Stromal cell of bone marrow (primary cell): ENCODE data around the gene SLC25A21.
A peak's percentile ranks its signal among the peaks of the same experiment; 100 is the strongest.
"Not testable (repeated sequence)": the region's sequence is repeated elsewhere in the genome, so short reads cannot be mapped to it uniquely, and the experiment has no call there.

ENCODE experiments used
- DNase-seq: peaks from one replicate; pipeline ENCODE4 v3.0.0-alpha.2; 2012; ENCODE audit warnings: low read depth

SLC25A21 gene

DNA sequence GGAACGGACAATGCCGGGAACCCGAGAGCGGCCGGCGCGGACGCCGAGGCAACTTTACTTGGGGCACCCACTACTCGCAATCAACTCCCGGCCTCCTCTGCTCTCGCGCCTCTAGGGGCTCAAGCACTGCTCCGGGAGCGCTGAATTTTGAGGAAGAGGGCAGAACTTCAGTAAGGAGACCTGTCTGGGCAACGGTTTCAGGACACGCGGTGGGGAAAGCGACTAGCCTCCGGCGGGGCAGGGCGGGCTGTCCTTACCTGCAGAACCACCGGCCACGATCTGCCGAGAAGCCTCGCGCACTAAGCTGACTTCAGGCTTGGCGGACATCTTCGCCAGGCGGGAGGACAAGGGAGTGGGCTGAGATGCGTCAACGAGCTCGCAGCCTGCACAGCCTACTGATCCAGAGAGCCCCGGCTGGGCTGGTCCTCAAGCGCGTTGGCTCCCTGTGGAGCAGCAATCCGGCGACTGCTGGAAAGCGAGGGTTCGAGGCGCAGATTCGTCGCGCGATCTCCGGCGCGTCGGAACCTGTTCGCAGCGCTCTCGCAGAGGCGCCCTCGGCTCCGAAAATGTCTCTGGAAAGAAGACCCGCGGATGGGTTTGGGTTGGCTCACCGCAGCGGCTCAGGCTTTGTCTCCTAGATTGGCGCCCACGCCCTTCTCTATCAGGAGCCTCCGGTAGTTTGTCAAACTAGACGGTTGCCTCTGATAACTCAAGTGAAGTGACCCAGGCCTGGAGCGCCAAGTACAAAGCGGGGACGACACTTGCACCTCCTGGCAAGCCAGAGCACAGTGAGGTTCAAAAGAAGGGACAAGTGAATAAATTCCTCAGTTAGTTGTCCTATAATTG is at the start of gene SLC25A21:
Gene SLC25A21 (minus strand): TSS at position 583 of the 846 bp plus-strand sequence.
- peak; percentile 52 for DNase-seq

DNA sequence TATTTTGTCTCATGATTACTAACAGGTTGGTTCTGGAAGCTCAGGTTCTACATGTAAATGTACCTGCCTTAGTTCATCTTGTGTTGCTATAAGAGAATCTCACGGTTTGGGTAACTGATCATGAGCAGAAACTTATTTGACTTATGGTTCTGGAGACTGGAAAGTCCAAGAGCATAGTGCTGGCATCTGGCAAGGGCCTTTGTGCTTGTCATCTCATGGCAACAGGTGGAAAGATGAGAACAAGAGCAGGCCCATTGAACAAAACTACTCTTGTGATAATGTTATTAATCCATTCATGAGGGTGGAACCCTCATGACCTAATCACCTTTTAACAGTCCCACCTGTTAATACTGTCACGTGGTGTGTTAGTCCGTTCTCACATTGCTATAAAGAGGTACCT is 48.7 kb upstream of the SLC25A21 start:
- no peak for DNase-seq

DNA sequence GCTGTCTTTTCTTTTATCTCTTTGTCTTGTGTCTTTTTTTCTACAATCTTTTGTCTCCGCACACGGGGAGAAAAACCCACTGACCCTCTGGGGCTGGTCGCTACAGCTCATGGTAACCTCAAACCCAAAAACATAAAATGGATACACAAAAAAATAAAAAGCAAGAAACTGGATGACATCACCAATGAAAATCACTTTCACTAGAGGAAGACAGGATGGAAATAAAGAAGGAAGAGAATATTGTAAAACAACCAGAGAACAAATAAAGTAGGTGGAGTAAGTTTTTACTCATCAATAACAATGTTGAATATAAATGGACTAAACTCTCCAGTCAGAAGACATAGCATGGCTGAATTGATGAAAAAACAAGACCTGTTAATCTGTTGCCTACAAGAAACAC is 42.9 kb upstream of the SLC25A21 start:
- DNase-seq = no peak

DNA sequence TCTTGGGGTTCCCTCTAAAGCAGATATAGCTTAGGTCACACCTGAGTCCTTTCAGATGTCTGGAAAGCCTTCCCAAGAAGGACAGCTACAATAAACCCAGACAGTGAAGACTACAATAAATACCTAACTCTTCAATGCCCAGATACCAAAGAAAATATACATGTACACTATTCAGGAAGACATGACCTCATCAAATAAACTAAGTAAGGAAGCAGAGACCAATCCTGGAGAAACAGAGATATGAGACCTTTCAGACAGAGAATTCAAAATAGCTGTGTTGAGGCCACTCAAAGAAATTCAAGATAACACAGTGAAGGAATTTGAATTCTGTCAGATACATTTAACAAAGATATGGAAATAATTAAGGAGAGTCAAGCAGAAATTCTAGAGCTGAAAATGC is 40.6 kb upstream of the SLC25A21 start:
- DNase-seq = no peak

DNA sequence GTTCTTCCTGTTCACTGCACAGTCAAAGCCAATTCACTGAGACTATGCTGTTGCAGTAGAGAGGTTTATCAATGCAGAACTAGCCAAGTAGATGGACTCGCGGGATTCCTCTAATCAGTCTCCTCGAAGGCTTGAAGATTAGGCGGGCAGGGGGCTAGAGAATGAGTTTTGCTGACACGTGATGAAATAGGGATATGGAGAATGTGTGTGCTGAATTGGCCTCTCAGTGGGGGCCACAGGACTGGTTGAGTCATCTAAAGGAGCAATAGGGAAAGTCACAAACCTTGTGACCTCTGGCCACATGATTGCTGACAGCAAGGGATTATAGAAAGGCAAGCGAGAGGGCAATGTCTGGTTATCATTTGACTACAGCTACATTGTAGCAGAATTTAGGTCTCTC is 38.0 kb upstream of the SLC25A21 start:
- no peak for DNase-seq

DNA sequence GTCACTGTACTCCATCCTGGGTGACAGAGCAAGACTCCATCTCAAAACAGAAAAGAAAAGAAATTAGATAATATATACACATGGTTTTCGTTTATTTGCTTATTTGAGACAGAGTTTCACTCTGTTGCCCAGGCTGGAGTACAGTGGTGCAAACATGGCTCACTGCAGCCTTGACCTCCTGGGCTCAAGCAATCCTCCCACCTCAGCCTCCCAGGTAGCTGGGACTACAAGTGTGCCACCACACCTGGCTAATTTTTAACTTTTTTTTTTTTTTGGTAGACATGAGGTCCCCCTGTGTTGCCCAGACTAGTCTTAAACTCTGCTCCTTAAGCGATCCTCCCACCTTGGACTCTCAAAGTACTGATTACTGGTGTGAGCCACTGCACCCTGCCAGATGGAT is 37.2 kb upstream of the SLC25A21 start:
- not testable (repeated sequence) for DNase-seq

DNA sequence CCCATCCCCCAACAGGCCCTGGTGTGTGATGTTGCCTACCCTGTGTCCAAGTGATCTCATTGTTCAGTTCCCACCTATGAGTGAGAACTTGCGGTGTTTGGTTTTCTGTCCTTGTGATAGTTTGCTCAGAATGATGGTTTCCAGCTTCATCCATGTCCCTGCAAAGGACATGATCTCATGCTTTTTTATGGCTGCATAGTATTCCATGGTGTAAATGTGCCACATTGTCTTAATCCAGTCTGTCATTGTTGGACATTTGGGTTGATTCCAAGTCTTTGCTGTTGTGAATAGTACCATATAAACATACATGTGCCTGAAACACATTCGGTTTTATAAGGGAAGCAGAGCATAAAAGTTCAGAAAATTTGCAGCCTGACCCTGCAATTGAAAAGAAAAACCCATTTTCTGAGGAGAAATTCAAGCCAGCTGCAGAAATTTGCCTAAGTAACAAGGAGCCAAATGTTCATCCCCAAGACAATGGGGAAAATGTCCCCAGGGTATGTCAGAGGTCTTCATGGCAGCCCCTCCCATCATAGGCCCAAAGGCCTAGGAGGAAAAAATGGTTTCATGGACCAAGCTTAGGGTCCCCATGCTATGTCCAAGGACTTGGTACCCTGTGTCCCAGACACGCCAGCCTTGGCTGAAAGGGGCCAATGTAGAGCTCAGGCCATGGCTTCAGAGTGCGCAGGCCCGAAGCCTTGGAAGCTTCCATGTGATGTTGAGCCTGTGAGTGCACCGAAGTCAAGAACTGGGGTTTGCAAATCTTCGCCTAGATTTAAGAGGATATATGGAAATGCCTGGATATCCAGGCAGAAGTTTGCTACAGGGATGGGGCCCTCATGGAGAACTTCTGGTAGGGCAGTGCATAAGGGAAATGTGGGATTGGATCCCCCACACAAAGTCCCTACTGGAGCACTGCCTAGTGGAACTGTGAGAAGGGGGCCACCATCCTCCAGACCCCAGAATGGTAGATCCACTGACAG is 33.5 kb upstream of the SLC25A21 start:
- DNase-seq = not testable (repeated sequence)

DNA sequence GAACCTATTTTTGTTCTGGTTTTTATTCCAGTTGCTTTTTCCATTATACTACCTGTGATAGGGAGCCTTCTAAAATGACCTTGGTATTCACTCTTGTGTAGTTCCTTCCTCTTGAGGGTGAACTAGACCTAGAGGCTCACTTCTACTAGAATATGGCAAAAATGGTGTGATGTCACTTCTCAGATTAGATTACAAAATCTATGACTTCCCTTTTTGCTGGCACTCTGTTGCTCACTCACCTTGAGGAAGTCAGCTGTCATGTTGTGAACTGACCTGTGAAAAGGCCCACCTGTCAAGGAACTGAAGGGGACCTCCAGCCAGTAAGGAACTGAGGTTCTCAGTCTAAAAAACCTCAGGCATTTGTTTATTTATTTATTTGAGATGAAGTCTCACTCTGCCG is 31.0 kb upstream of the SLC25A21 start:
- no peak for DNase-seq

DNA sequence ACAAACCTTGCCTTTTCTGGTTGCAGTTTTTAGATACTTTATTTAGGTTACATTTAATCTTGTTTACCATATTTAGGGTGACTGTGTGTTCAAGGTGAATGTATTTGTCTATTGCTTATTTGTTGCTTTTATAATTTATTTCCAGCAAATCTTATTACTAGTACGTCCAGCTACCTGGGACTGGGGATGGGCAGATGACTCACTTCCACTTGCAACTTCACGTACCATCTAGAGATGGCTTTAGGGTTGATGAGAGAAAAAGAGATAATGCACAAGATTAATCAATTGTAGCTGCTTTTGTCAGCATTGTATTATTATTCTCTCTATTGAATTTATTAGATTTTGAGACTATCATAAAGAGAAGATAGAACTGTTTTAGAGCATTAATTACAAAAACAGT is 30.4 kb upstream of the SLC25A21 start:
- DNase-seq = no peak

DNA sequence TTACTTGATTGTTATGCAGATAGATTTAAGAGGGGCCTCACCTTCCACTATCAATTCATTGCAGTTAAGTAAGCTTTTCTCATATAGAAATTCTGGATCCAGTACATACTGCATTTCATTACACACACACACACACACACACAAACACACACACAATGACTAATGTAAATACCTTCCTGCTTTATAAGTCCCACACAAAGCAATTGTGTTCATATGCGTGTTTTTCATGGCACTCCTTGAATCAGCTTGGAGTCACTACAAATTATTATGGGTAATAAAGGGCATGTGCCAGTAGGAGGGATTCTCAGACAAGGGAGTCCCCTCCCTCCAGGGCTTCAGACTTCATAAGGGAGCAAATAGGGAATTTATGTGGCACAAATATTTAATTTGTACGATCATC is 29.9 kb upstream of the SLC25A21 start:
- DNase-seq = no peak

DNA sequence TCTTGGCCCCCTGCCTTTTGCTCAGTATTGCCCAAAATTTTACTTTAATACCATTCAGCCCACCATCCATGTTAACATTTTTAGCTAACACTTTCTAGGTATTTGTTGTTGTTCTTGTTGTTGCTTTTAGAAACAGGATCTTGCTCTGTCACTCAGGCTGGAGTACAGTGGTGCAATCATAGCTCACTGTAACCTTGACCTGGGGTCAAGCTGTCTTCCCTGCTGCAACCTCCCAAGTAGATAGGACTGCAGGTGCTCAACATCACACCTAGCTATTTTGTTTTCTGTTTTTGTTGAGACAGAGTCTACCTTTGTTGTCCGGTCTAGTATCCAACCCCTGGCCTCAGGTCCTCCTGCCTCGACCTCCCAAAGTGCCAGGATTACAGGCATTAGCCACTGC is 29.3 kb upstream of the SLC25A21 start:
- no peak for DNase-seq

DNA sequence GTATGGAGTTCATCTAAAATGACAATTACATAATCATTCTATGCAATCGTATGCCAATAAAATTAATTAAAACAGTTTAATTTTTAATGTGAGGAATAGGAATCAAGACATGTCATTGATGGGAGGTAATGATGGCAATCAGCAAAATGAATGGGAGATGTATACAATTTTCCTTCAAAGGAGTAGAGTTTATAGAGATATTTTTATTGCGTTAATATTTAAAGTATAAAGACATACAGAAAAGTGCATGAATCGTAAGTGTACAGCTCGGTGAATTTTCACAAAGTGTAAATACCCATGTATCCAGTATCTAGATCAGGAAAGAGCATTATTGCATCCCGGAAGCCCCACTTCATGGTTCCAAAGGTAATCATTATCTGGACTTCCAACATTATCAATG is 26.5 kb upstream of the SLC25A21 start:
- no peak for DNase-seq

DNA sequence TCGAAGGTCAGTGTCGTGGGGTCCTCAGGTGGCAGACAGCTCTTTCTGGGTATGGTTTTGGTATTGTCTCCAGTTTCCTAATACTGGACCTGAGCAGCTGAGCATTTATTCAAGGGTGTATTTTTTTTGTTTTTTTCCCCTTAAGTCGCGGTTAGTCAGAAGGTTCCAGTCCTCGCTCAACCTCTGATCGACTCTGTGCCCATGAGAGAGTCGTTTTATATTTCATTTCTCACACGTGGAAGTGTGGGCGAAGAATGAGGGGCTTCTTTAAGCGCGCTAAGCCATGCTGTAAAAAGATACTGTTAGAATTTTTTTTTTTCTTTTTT is 25.8 kb upstream of the SLC25A21 start:
- DNase-seq = no peak

DNA sequence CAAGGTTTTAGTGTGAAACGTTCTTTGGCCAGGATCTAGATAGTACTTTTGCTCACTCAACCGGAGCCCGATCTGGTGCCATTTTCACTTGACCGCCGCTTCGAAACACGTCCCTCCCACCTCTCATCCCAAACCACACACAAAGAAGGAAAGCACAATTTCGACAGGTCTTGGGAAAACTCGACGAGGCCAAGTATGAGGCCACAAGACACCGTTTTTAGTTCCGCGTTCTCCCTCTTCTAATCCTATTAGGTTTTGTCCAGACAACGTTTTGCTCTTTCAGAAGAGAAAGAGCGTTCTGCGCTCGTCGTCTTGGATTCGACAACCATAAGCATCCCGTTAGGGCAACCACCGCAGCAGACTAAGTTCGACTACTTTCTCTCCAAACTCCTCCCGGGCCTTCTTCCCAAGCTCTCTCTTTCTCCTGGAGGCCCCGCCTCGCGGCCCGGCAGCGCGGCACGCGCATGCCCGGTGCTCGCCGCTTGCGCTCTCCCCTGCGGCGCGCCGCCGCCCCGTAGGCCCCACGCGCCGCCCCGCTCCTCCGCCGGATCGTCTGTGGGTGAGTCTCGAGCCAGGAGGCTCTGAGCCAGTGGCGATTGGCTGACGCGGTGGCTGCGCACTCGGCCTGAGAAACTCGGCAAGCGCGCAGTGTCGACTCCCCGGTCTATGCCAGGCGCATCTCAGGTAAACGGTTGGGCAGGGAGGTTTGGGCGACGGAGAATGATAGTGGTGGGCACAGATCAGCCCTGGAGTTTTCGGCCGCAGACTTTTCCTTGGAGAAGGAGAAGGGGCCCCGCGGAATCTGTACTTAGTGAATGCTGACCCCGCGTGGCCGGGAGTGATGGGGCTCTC is 25.2 kb upstream of the SLC25A21 start, which contains the start of gene MIPOL1:
Gene MIPOL1 (plus strand): TSS at position 517 of the 852 bp plus-strand sequence. CDS start 49,952 bp downstream, outside the sequence.
- DNase-seq = peak; percentile 78

DNA sequence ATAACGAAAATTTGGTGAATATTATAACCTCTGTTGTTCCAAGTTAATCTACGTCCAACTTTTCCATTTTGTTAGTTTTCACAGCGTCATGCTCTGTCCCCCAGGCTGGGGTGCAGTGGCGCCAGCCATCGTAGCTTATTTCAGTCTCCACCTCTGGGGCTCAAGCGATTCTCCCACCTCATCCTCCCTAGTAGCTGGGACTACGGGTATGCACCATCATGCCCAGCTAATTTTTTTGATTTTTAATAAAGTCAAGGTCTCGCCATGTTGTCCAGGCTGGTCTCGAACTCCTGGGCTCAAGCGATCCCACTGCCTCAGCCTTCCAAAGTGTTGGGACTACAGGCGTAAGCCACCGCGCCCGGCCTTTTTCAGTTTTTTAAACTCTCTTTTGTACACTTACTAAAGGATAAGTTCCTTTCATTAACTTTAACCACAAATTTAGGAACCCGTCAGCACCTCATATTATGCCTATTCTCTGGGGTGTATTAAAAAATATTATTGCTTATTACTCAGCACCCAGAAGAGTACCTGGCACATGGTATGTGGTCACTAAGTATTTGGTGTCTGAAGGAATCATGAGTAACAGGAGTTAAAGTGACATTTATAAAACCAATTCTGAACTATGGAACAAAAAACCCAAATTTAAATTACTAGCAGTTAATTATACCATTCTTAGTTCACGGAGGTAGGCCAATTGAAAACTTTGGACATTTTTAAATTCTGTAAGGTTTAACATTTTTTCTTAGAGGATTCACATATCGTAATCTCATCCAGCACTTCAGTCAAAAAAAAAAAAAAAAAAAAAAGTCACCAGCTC is 24.4 kb upstream of the SLC25A21 start:
- no peak for DNase-seq

DNA sequence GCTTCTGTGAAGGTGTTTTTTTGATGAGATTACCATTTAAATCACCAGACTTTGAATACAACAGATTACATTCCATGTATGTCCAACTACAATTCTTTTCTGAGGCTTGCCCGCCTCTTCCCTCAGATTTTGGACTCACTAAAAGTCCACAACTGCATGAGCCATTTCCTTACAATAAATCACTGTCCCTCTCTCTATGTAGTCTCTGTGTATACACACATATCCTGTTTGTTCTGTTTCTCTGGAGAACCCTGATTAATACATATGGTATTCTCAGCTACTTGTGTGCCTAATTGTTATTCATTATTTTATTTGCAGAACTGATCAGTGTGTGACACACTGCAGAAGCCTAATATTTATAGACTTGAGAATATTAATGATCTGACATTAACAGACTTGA is 22.9 kb upstream of the SLC25A21 start:
- DNase-seq = no peak

DNA sequence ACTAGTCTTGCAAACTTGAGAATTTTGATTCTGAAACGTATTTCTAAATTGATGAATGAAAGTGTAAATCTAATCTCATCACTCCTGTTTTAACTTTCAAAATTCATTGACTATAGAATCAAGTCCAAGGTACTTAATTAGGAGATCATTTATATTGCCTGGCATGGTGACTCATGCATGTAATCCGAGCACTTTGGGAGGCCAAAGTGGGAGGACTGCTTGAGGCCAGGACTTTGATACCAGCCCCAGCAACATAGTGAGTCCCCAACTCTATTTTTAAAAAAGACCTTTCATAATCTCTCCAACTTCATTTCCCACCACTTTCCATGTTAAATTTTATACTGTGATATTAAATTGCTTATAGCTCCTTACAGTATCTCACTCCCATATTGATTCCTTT is 22.3 kb upstream of the SLC25A21 start:
- DNase-seq = no peak

DNA sequence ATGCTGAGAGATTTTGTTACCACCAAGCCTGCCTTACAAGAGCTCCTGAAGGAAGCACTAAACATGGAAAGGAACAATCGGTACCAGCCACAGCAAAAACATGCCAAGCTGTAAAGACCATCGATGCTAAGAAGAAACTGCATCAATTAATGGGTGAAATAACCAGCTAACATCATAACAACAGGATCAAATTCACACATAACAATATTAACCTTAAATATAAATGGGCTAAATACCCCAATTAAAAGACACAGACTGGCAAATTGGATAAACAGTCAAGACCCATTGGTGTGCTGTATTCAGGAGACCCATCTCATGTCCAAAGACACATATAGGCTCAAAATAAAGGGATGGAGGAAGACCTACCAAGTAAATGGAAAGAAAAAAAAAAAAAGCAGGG is 17.3 kb upstream of the SLC25A21 start:
- DNase-seq = not testable (repeated sequence)

DNA sequence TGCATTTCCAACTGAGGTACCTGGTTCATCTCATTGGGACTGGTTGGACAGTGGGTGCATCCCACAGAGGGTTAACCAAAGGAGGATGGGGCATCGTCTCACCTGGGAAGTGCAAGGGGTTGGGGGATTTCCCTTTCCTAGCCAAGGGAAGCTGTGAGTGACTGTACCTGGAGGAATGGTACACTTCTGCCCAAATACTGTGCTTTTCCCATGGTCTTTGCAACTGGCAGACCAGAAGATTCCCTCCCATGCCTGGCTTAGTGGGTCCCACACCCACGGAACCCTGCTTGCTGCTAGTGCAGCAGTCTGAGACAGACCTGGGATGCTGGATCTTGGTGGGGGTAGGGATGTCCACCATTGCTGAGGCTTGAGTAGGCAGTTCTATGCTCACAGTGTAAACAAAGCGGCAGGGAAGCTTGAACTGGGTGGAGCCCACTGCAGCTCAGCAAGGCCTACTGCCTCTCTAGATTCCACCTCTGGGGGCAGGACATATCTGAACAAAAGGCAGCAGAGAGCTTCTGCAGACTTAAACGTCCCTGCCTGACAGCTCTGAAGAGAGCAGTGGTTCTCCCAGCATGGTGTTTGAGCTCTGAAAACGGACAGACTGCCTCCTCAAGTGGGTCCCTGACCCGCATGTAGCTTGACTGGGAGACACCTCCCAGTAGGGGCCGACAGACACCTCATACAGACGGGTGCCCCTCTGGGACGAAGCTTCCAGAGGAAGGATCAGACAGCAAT is 15.6 kb upstream of the SLC25A21 start:
- DNase-seq = not testable (repeated sequence)

DNA sequence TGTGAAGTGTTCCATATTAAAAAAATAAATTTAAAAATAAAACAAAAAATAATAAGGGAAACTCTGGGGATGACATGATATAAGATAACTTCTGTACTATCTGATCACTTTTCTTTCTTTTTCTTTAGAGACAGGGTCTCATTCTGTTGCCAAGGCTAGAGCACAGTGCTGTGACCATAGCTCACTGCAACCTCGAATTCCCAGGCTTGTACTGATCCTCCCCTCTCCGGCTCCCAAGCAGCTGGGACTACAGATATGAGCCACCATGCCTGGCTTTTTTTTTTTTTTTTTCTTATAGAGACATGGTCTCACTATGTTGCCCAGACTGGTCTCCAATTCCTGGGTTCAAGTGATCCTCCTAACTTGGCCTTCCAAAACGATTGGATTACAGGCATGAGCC is 14.9 kb upstream of the SLC25A21 start:
- no peak for DNase-seq
